Hepatocyte (in vitro differentiated cells): Measurements from ENCODE around the gene CCNI. TPM values are rescaled to one million over a fixed set of nuclear protein-coding genes. Genes with fewer than 3 reads are reported as not detected.
A peak's percentile ranks its signal among the peaks of the same experiment; 100 is the strongest.
"Not testable (repeated sequence)": the region's sequence is repeated elsewhere in the genome, so short reads cannot be mapped to it uniquely, and the experiment has no call there.

ENCODE experiments used
- DNase-seq: peaks from one replicate; pipeline ENCODE4 v3.0.0-alpha.2; 2016; ENCODE audit warnings: low spot score
- H2AFZ ChIP-seq: fragments of 200-600 bp; sonication (generic); 2 replicates; pipeline ENCODE4 v1.6.0; 2016; ENCODE audit warnings: antibody characterized with exemption, mild to moderate bottlenecking
- H3K27ac ChIP-seq: fragments of 200-600 bp; sonication (generic); 2 replicates; pipeline ENCODE4 v1.5.1; 2016; ENCODE audit warnings: mild to moderate bottlenecking
- H3K27me3 ChIP-seq: fragments of 200-600 bp; sonication (generic); 2 replicates; pipeline ENCODE4 v1.6.1; 2016
- H3K36me3 ChIP-seq: fragments of 200-600 bp; sonication (generic); replicated peaks from 2 replicates; pipeline ENCODE4 v1.5.1; 2016; ENCODE audit warnings: low read depth; ENCODE audit not compliant: insufficient read depth
- H3K4me1 ChIP-seq: fragments of 200-600 bp; sonication (generic); 2 replicates; pipeline ENCODE4 v1.5.1; 2016; ENCODE audit warnings: mild to moderate bottlenecking, moderate library complexity; ENCODE audit not compliant: insufficient read depth
- H3K4me2 ChIP-seq: fragments of 200-600 bp; sonication (generic); 2 replicates; pipeline ENCODE4 v1.6.0; 2016
- H3K4me3 ChIP-seq: fragments of 200-600 bp; sonication (generic); 2 replicates; pipeline ENCODE4 v1.5.1; 2016; ENCODE audit warnings: mild to moderate bottlenecking
- H3K79me2 ChIP-seq: fragments of 200-600 bp; sonication (generic); 2 replicates; pipeline ENCODE4 v1.6.0; 2017; ENCODE audit warnings: mild to moderate bottlenecking
- H3K9me2 ChIP-seq: fragments of 200-600 bp; sonication (generic); replicated peaks from 2 replicates; pipeline ENCODE4 v1.6.0; 2017; ENCODE audit warnings: mild to moderate bottlenecking; ENCODE audit not compliant: insufficient read depth
- H3K9me3 ChIP-seq: fragments of 200-600 bp; sonication (generic); 2 replicates; pipeline ENCODE4 v1.5.1; 2016; ENCODE audit warnings: low read depth, mild to moderate bottlenecking
- H4K20me1 ChIP-seq: fragments of 200-600 bp; sonication (generic); 2 replicates; pipeline ENCODE4 v1.6.0; 2016; ENCODE audit warnings: mild to moderate bottlenecking; ENCODE audit not compliant: insufficient read depth, poor library complexity, severe bottlenecking
- CTCF ChIP-seq: fragments of 200-600 bp; sonication (generic); IDR thresholded peaks from 2 replicates; pipeline ENCODE4 v1.5.1; 2016; ENCODE audit warnings: antibody characterized with exemption, mild to moderate bottlenecking; ENCODE audit not compliant: poor library complexity
- EZH2 ChIP-seq: fragments of 200-600 bp; sonication (generic); IDR thresholded peaks from 2 replicates; pipeline ENCODE4 v1.6.1; 2016; ENCODE audit warnings: antibody characterized with exemption, mild to moderate bottlenecking, borderline replicate concordance
- EZH2phosphoT487 ChIP-seq: fragments of 200-600 bp; sonication (generic); IDR thresholded peaks from one replicate; pipeline ENCODE4 v1.6.1; 2018; ENCODE audit warnings: antibody characterized with exemption, mild to moderate bottlenecking, low read depth, moderate library complexity; ENCODE audit not compliant: unreplicated experiment, severe bottlenecking
- WGBS: methylation state at CpG from one replicate; pipeline ENCODE4 v1.1.6; 2016; ENCODE audit warnings: low lambda C conversion rate; ENCODE audit errors: missing lambda C conversion rate; 5-methylcytosine and 5-hydroxymethylcytosine counted together
- polyA plus RNA-seq: library from polyadenylated mRNA; unstranded; fragments of >200 nt; fragmentation: Nextera tagmentation; extraction: Ambion mirVana; gene quantifications from 2 replicates; pipeline ENCODE4 v1.2.1, GENCODE V29; 2016
- total RNA-seq: library from RNA; depleted of rRNA; stranded (reverse); fragments of >200 nt; gene quantifications from 2 replicates; pipeline ENCODE4 v1.2.3, GENCODE V29; 2014

CCNI gene
- total and polyA plus RNA-seq, 2 experiments from 2014 or later, result 160 to 212 TPM

DNA sequence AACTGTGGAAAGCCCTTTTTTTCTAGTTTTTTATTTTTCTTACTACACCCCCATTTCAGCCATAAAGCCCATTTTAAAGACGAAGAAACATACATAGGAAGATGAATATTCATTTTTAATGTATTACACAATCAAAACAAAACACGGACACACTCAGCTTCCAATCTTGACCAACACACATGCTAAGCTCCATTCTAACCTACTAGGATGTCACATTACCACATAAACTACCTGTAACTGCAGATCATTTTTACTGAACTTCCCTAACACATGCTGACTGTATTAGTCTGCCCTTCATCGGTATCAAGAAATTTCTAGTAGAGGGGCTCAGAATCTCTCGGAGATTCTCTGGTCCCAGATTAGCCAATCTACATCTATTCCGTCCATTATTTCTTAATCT lies 1.8 kb downstream of the CCNI start:
- H3K79me2 ChIP-seq, result peaks cover 86% of the 10 kb centered on the region
- no peak for DNase-seq
- H3K36me3 ChIP-seq, result no peaks in the 10 kb centered on the region
- H3K4me3 ChIP-seq, result peak overlapping the region; percentile 82
- H3K9me3 ChIP-seq, result no peaks in the 10 kb centered on the region
- peaks cover 55% of the 10 kb centered on the region for H4K20me1 ChIP-seq
- H3K9me2 ChIP-seq, result no peaks in the 10 kb centered on the region
- peak overlapping the region; percentile 99 for H3K27ac ChIP-seq
- H3K4me2 ChIP-seq, result peak overlapping the region; percentile 84
- H3K4me1 ChIP-seq, result peaks cover 17% of the 10 kb centered on the region
- H3K27me3 ChIP-seq, result no peaks in the 10 kb centered on the region
- TF ChIP-seq CTCF, result no peak
- no peak for TF ChIP-seq EZH2
- no peak for TF ChIP-seq EZH2phosphoT487
- no peak overlapping the region for H2AFZ ChIP-seq
- 16% methylated on average over 5 of the region's 5 CpGs for WGBS

- peak; percentile 11 for DNase-seq
- peak overlapping the region; percentile 84 for H3K4me2 ChIP-seq
- no peaks in the 10 kb centered on the region for H3K9me2 ChIP-seq
- H3K36me3 ChIP-seq, result no peaks in the 10 kb centered on the region
- H4K20me1 ChIP-seq, result peaks cover 62% of the 10 kb centered on the region
- no peaks in the 10 kb centered on the region for H3K9me3 ChIP-seq
- H3K27me3 ChIP-seq, result no peaks in the 10 kb centered on the region
- TF ChIP-seq EZH2 (no peak), CTCF (no peak), EZH2phosphoT487 (no peak)
- no peak overlapping the region for H2AFZ ChIP-seq
- H3K79me2 ChIP-seq, result peaks cover 88% of the 10 kb centered on the region
- peak overlapping the region; percentile 82 for H3K4me3 ChIP-seq
- peak overlapping the region; percentile 99 for H3K27ac ChIP-seq
- H3K4me1 ChIP-seq, result peaks cover 17% of the 10 kb centered on the region
- WGBS, result 11% methylated on average over 3 of the region's 3 CpGs
Measured at GRCh38 chr4:77073106-77073809, 2.5 kb downstream of the CCNI start.

GRCh38 chr4:77072195-77072753 lies 3.5 kb downstream of the CCNI start:
- no peaks in the 10 kb centered on the region for H3K27me3 ChIP-seq
- H3K27ac ChIP-seq, result peak overlapping the region; percentile 99
- peak; percentile 63 for DNase-seq
- no peaks in the 10 kb centered on the region for H3K9me3 ChIP-seq
- no peaks in the 10 kb centered on the region for H3K36me3 ChIP-seq
- TF ChIP-seq EZH2phosphoT487 (no peak), CTCF (no peak), EZH2 (no peak)
- peaks cover 72% of the 10 kb centered on the region for H4K20me1 ChIP-seq
- 73% methylated on average over 5 of the region's 5 CpGs for WGBS
- H3K79me2 ChIP-seq, result peaks cover 89% of the 10 kb centered on the region
- H2AFZ ChIP-seq, result no peak overlapping the region
- H3K4me2 ChIP-seq, result peak overlapping the region; percentile 84
- no peak overlapping the region for H3K4me3 ChIP-seq
- H3K4me1 ChIP-seq, result peaks cover 14% of the 10 kb centered on the region
- H3K9me2 ChIP-seq, result no peaks in the 10 kb centered on the region

- H3K9me2 ChIP-seq, H3K27me3 ChIP-seq, H3K36me3 ChIP-seq, DNase-seq, H3K27ac ChIP-seq, H3K4me1 ChIP-seq, H3K4me2 ChIP-seq, H3K4me3 ChIP-seq, H3K9me3 ChIP-seq, H2AFZ ChIP-seq: not testable (repeated sequence)
- WGBS, result 96% methylated on average over 3 of the region's 3 CpGs
- Histone ChIP-seq H4K20me1 (peaks cover 97% of the 10 kb centered on the region), H3K79me2 (peaks cover 100% of the 10 kb centered on the region)
Measured at GRCh38 chr4:77069514-77069913, 6.3 kb downstream of the CCNI start.
